Activated naive CD8-positive, alpha-beta T cell treated with anti-CD3 and anti-CD28 coated beads, Interleukin-2, amount 10 ng/mL, durations not matched to agents 7 days and 5 days (primary cell): Measurements from ENCODE around the gene NCKIPSD. TPM values are rescaled to one million over a fixed set of nuclear protein-coding genes. Genes with fewer than 3 reads are reported as not detected.

Experiments
- ATAC-seq: fragments of 150-1000 bp; cut with Tn5 transposase; one replicate; pipeline ENCODE4 v1.10.0; 2021; ENCODE audit warnings: low read depth, moderate library complexity
- POLR2A ChIA-PET: fragments of 350-600 bp; sonication (Branson Sonifier 250); formaldehyde crosslinking; loops from one replicate; lab custom pipeline; 2021; ENCODE audit warnings: antibody characterized with exemption; lab: Charles Lee
- DNase-seq: peaks from one replicate; pipeline ENCODE4 v3.0.0; 2021
- H3K27ac Mint-ChIP-seq: one replicate; pipeline ENCODE4 v1.8.0; 2022; ENCODE audit warnings: mild to moderate bottlenecking, mixed read lengths
- H3K27me3 Mint-ChIP-seq: one replicate; pipeline ENCODE4 v1.8.0; 2022; ENCODE audit warnings: mild to moderate bottlenecking, moderate library complexity, mixed read lengths
- H3K36me3 Mint-ChIP-seq: one replicate; pipeline ENCODE4 v1.8.0; 2021; ENCODE audit warnings: mild to moderate bottlenecking, mixed read lengths
- H3K4me1 Mint-ChIP-seq: one replicate; pipeline ENCODE4 v1.8.0; 2021; ENCODE audit warnings: mixed read lengths
- H3K4me3 Mint-ChIP-seq: one replicate; pipeline ENCODE4 v1.8.0; 2022; ENCODE audit warnings: mild to moderate bottlenecking, moderate library complexity, mixed read lengths
- H3K9me3 Mint-ChIP-seq: one replicate; pipeline ENCODE4 v1.8.0; 2021; ENCODE audit warnings: mixed read lengths
- total RNA-seq, 2 experiments: library from RNA; stranded (reverse); gene quantifications; one replicate each; pipeline ENCODE4 v1.2.3, GENCODE V29; 2021

Gene NCKIPSD
- total RNA-seq, 2 experiments from 2014 or later, result 46.9 to 48.7 TPM

GRCh38 chr3:48661501-48662144 is 24.1 kb downstream of the NCKIPSD start:
- H3K4me1 Mint-ChIP-seq, result peaks cover 13% of the 10 kb centered on the region
- no peaks in the 10 kb centered on the region for H3K9me3 Mint-ChIP-seq
- DNase-seq, result peak; percentile 93
- POLR2A ChIA-PET, result no interaction called here
- H3K27ac Mint-ChIP-seq, result no peak overlapping the region
- H3K27me3 Mint-ChIP-seq, result peaks cover 8% of the 10 kb centered on the region
- H3K4me3 Mint-ChIP-seq, result peak overlapping the region; percentile 53
- H3K36me3 Mint-ChIP-seq, result no peaks in the 10 kb centered on the region
- peak; percentile 15 for ATAC-seq

- DNase-seq (no peak), ATAC-seq (no peak)
- Mint-ChIP-seq H3K4me3 (no peak overlapping the region), H3K36me3 (no peaks in the 10 kb centered on the region), H3K9me3 (no peaks in the 10 kb centered on the region), H3K27me3 (peaks cover 8% of the 10 kb centered on the region), H3K4me1 (peaks cover 13% of the 10 kb centered on the region), H3K27ac (no peak overlapping the region)
- POLR2A ChIA-PET, result no interaction called here
These were observed 24.8 kb downstream of the NCKIPSD start for GRCh38 chr3:48660800-48661400.

GRCh38 chr3:48656841-48657281 is 28.9 kb downstream of the NCKIPSD start:
- H3K9me3 Mint-ChIP-seq, result no peaks in the 10 kb centered on the region
- peaks cover 6% of the 10 kb centered on the region for H3K27me3 Mint-ChIP-seq
- POLR2A ChIA-PET, result interaction anchor here (0.6 kb wide), 1 partner anchor 264 kb away, joined by 6 read pairs; no protein-coding TSS in a partner anchor
- H3K4me1 Mint-ChIP-seq, result peaks cover 12% of the 10 kb centered on the region
- H3K36me3 Mint-ChIP-seq, result peaks cover 9% of the 10 kb centered on the region
- peak overlapping the region; percentile 84 for H3K27ac Mint-ChIP-seq
- DNase-seq (peak; percentile 63), ATAC-seq (peak; percentile 13)
- peak overlapping the region; percentile 77 for H3K4me3 Mint-ChIP-seq

- Mint-ChIP-seq H3K27ac (peak overlapping the region; percentile 86), H3K4me3 (peak overlapping the region; percentile 79), H3K4me1 (peaks cover 12% of the 10 kb centered on the region), H3K27me3 (peaks cover 4% of the 10 kb centered on the region), H3K36me3 (peaks cover 9% of the 10 kb centered on the region), H3K9me3 (no peaks in the 10 kb centered on the region)
- ATAC-seq (peak; percentile 77), DNase-seq (peak; percentile 95)
- POLR2A ChIA-PET, result interaction anchor here (0.6 to 2.4 kb wide), 2 partner anchors 20 to 265 kb away, joined by 6 to 7 read pairs; partner anchors contain the start of gene SLC26A6
These were observed 29.5 kb downstream of the NCKIPSD start for GRCh38 chr3:48656061-48656840.

GRCh38 chr3:48655606-48656005 is 30.1 kb downstream of the NCKIPSD start:
- H3K4me3 Mint-ChIP-seq, result peak overlapping the region; percentile 79
- peaks cover 4% of the 10 kb centered on the region for H3K27me3 Mint-ChIP-seq
- DNase-seq (peak; percentile 69), ATAC-seq (peak; percentile 58)
- POLR2A ChIA-PET, result interaction anchor here (2.4 kb wide), 1 partner anchor 20 kb away, joined by 7 read pairs; the partner anchor contains the start of gene SLC26A6
- peak overlapping the region; percentile 86 for H3K27ac Mint-ChIP-seq
- no peaks in the 10 kb centered on the region for H3K9me3 Mint-ChIP-seq
- H3K4me1 Mint-ChIP-seq, result peaks cover 12% of the 10 kb centered on the region
- H3K36me3 Mint-ChIP-seq, result peaks cover 9% of the 10 kb centered on the region

- ATAC-seq, result no peak
- DNase-seq, result no peak
- peak overlapping the region; percentile 79 for H3K4me3 Mint-ChIP-seq
- H3K4me1 Mint-ChIP-seq, result peaks cover 12% of the 10 kb centered on the region
- H3K9me3 Mint-ChIP-seq, result no peaks in the 10 kb centered on the region
- H3K27ac Mint-ChIP-seq, result peak overlapping the region; percentile 86
- POLR2A ChIA-PET, result interaction anchor here (2.4 kb wide), 1 partner anchor 19 kb away, joined by 7 read pairs; the partner anchor contains the start of gene SLC26A6
- H3K36me3 Mint-ChIP-seq, result peaks cover 9% of the 10 kb centered on the region
- H3K27me3 Mint-ChIP-seq, result peaks cover 4% of the 10 kb centered on the region
These were observed 30.7 kb downstream of the NCKIPSD start for GRCh38 chr3:48655063-48655462.

GRCh38 chr3:48652923-48653715 is 32.6 kb downstream of the NCKIPSD start:
- Mint-ChIP-seq H3K27ac (no peak overlapping the region), H3K4me3 (no peak overlapping the region), H3K36me3 (peaks cover 9% of the 10 kb centered on the region), H3K27me3 (peaks cover 2% of the 10 kb centered on the region), H3K4me1 (peaks cover 12% of the 10 kb centered on the region), H3K9me3 (no peaks in the 10 kb centered on the region)
- ATAC-seq, result no peak
- POLR2A ChIA-PET, result no interaction called here
- no peak for DNase-seq

- Mint-ChIP-seq H3K36me3 (peaks cover 9% of the 10 kb centered on the region), H3K9me3 (no peaks in the 10 kb centered on the region), H3K4me1 (peaks cover 7% of the 10 kb centered on the region), H3K27me3 (peaks cover 2% of the 10 kb centered on the region), H3K27ac (no peak overlapping the region), H3K4me3 (no peak overlapping the region)
- ATAC-seq (no peak), DNase-seq (no peak)
- POLR2A ChIA-PET, result no interaction called here
These were observed 33.9 kb downstream of the NCKIPSD start for GRCh38 chr3:48651771-48652170.

- peaks cover 7% of the 10 kb centered on the region for H3K4me1 Mint-ChIP-seq
- POLR2A ChIA-PET, result no interaction called here
- H3K27me3 Mint-ChIP-seq, result peaks cover 2% of the 10 kb centered on the region
- ATAC-seq, result no peak
- H3K27ac Mint-ChIP-seq, result no peak overlapping the region
- no peak for DNase-seq
- H3K9me3 Mint-ChIP-seq, result no peaks in the 10 kb centered on the region
- no peak overlapping the region for H3K4me3 Mint-ChIP-seq
- H3K36me3 Mint-ChIP-seq, result peaks cover 9% of the 10 kb centered on the region
These were observed 35.0 kb downstream of the NCKIPSD start for GRCh38 chr3:48650723-48651122.

- Mint-ChIP-seq H3K4me3 (no peak overlapping the region), H3K9me3 (no peaks in the 10 kb centered on the region), H3K27ac (no peak overlapping the region), H3K4me1 (no peaks in the 10 kb centered on the region), H3K27me3 (no peaks in the 10 kb centered on the region), H3K36me3 (peaks cover 3% of the 10 kb centered on the region)
- POLR2A ChIA-PET, result interaction anchor here (1.0 kb wide), 1 partner anchor 13 kb away, joined by 3 read pairs; the partner anchor contains the start of gene SLC26A6
- DNase-seq, result no peak
- ATAC-seq, result no peak
These were observed 37.4 kb downstream of the NCKIPSD start for GRCh38 chr3:48648188-48648850.

GRCh38 chr3:48647714-48648113 is 38.0 kb downstream of the NCKIPSD start:
- Mint-ChIP-seq H3K9me3 (no peaks in the 10 kb centered on the region), H3K27ac (no peak overlapping the region), H3K4me1 (no peaks in the 10 kb centered on the region), H3K27me3 (no peaks in the 10 kb centered on the region), H3K36me3 (peaks cover 2% of the 10 kb centered on the region), H3K4me3 (no peak overlapping the region)
- POLR2A ChIA-PET, result no interaction called here
- ATAC-seq (no peak), DNase-seq (no peak)
